B cell (primary cell): ENCODE results near the gene MRPL53. TPM values are rescaled to one million over a fixed set of nuclear protein-coding genes. Genes with fewer than 3 reads are reported as not detected.

Source experiments
- ATAC-seq: fragments of 200-7000 bp; cut with Tn5 transposase; one replicate; pipeline ENCODE4 v1.10.0; 2021; ENCODE audit warnings: low read depth, mild to moderate bottlenecking, moderate number of reproducible peaks, moderate library complexity
- CTCF ChIA-PET: fragments of 350-600 bp; sonication (Branson Sonifier 250); formaldehyde crosslinking; loops from one replicate; lab custom pipeline; 2021; ENCODE audit warnings: antibody characterized with exemption, inconsistent platforms; lab: Charles Lee
- POLR2A ChIA-PET: fragments of 350-600 bp; sonication (Branson Sonifier 250); formaldehyde crosslinking; loops from one replicate; lab custom pipeline; 2021; ENCODE audit warnings: antibody characterized with exemption; lab: Charles Lee
- DNase-seq: peaks from one replicate; pipeline ENCODE4 v3.0.0; 2013
- H2AFZ ChIP-seq: 2 replicates; pipeline ENCODE4 v1.6.1; 2012; ENCODE audit warnings: mild to moderate bottlenecking, low read depth, low read length; ENCODE audit not compliant: insufficient read depth, poor library complexity, severe bottlenecking
- H3K27ac ChIP-seq, 2 donors: 1 replicate in 1 of 2; 2 replicates in 1 of 2; pipeline ENCODE4 v1.5.1; 2012 to 2013; ENCODE audit warnings: low read length in 2 of 2, mild to moderate bottlenecking in 2 of 2, moderate library complexity in 1 of 2
- H3K27me3 ChIP-seq, 4 experiments: fragments of 200-600 bp in 1 of 4; sonication (generic) in 1 of 4; replicated peaks in 1 of 4; 1 replicate in 2 of 4; 2 replicates in 2 of 4; pipeline versions ENCODE4 v1.6.1 to v1.7.0; 2013 to 2016; ENCODE audit warnings: low read length in 3 of 4, mild to moderate bottlenecking in 2 of 4, mixed read lengths in 1 of 4, moderate library complexity in 1 of 4; ENCODE audit not compliant: insufficient read depth in 4 of 4, control insufficient read depth in 3 of 4; ENCODE audit errors: control extremely low read depth in 1 of 4
- H3K36me3 ChIP-seq, 2 experiments: replicated peaks in 1 of 2; 1 replicate in 1 of 2; 2 replicates in 1 of 2; pipeline versions ENCODE4 v1.6.1 to v1.7.1; 2013; ENCODE audit warnings: low read length in 1 of 2; ENCODE audit not compliant: insufficient read depth in 2 of 2, control insufficient read depth in 1 of 2; ENCODE audit errors: control extremely low read depth in 1 of 2, extremely low read depth in 1 of 2
- H3K4me1 ChIP-seq, 2 donors: fragments of 200-600 bp in 1 of 2; sonication (generic) in 1 of 2; 1 replicate in 1 of 2; 2 replicates in 1 of 2; pipeline versions ENCODE4 v1.5.1 to v1.6.1; 2013 to 2017; ENCODE audit warnings: low read length in 2 of 2; ENCODE audit not compliant: control insufficient read depth in 2 of 2, insufficient read depth in 2 of 2
- H3K4me2 ChIP-seq: replicated peaks from 2 replicates; pipeline ENCODE3; 2012; ENCODE audit warnings: mild to moderate bottlenecking, low read depth, low read length; ENCODE audit not compliant: poor library complexity, severe bottlenecking
- H3K4me3 ChIP-seq, 5 experiments: fragments of 200-600 bp in 1 of 5; sonication (generic) in 1 of 5; 1 replicate in 3 of 5; 2 replicates in 2 of 5; pipeline versions ENCODE4 v1.5.1 to v1.7.0; 2011 to 2016; ENCODE audit warnings: low read length in 4 of 5, mild to moderate bottlenecking in 4 of 5, low read depth in 2 of 5, control low read depth in 1 of 5, moderate library complexity in 1 of 5; ENCODE audit not compliant: insufficient read depth in 1 of 5; ENCODE audit errors: control extremely low read depth in 1 of 5, extremely low read depth in 1 of 5
- H3K79me2 ChIP-seq: fragments of 200-600 bp; sonication (generic); one replicate; pipeline ENCODE4 v1.6.0; 2016; ENCODE audit warnings: low read length; ENCODE audit not compliant: control insufficient read depth, insufficient read depth
- H3K9ac ChIP-seq: fragments of 200-600 bp; sonication (generic); 2 replicates; pipeline ENCODE4 v1.6.1; 2017; ENCODE audit warnings: mild to moderate bottlenecking, low read length, moderate library complexity
- H3K9me3 ChIP-seq, 3 donors: one replicate each; pipeline versions ENCODE4 v1.6.1 to v1.7.1; 2013; ENCODE audit warnings: low read length in 2 of 3; ENCODE audit not compliant: control insufficient read depth in 2 of 3, insufficient read depth in 1 of 3; ENCODE audit errors: control extremely low read depth in 1 of 3
- H4K20me1 ChIP-seq: 2 replicates; pipeline ENCODE4 v1.6.0; 2012; ENCODE audit warnings: mild to moderate bottlenecking, low read length; ENCODE audit not compliant: insufficient read depth, control insufficient read depth, poor library complexity, severe bottlenecking
- H3K27ac Mint-ChIP-seq: one replicate; pipeline ENCODE4 v1.8.0; 2021; ENCODE audit warnings: mixed read lengths
- H3K27me3 Mint-ChIP-seq: one replicate; pipeline ENCODE4 v1.8.0; 2021; ENCODE audit warnings: mixed read lengths
- H3K4me1 Mint-ChIP-seq: one replicate; pipeline ENCODE4 v1.8.0; 2021; ENCODE audit warnings: mixed read lengths
- H3K4me3 Mint-ChIP-seq: one replicate; pipeline ENCODE4 v1.8.0; 2021; ENCODE audit warnings: mixed read lengths
- H3K9me3 Mint-ChIP-seq: one replicate; pipeline ENCODE4 v1.8.0; 2022; ENCODE audit warnings: mixed read lengths; ENCODE audit not compliant: insufficient read depth
- CTCF ChIP-seq: fragments of 200-600 bp; IDR thresholded peaks from one replicate; pipeline ENCODE4 v1.8.0; 2022; ENCODE audit warnings: antibody characterized with exemption, mild to moderate bottlenecking
- EZH2 ChIP-seq: IDR thresholded peaks from 2 replicates; pipeline ENCODE4 v1.6.1; 2012; ENCODE audit warnings: borderline replicate concordance, low read depth, mild to moderate bottlenecking, moderate library complexity, low read length; ENCODE audit not compliant: insufficient read depth, poor library complexity, severe bottlenecking
- WGBS: methylation state at CpG from one replicate; pipeline ENCODE4 v1.1.5; 2013; ENCODE audit warnings: missing lambda C conversion rate; ENCODE audit not compliant: insufficient coverage; 5-methylcytosine and 5-hydroxymethylcytosine counted together
- intact Hi-C: fragments of 100-400 bp; cut with micrococcal nuclease; formaldehyde crosslinking; loops from one replicate; pipeline ENCODE4 v1.10.0; 2022
- polyA plus RNA-seq: library from polyadenylated mRNA; depleted of rRNA; stranded (reverse); fragments of >200 nt; gene quantifications from 2 replicates; pipeline ENCODE4 v1.2.3, GENCODE V29; 2012
- total RNA-seq, 2 donors: library from RNA; stranded (reverse); fragments of 120-200 nt in 1 of 2; gene quantifications; 1 replicate in 1 of 2; 2 replicates in 1 of 2; pipeline versions ENCODE4 v1.2.3 to v1.2.4, GENCODE V29; 2013 to 2022

The MRPL53 gene
- total and polyA plus RNA-seq, 2 donors (not counting 1 experiment from before 2014, with no cell fraction given): 59.3 to 70.0 TPM

- peaks cover 43% of the 10 kb centered on the region for H3K4me1 Mint-ChIP-seq
- ChIA-PET POLR2A (interaction anchor here (0.5 to 0.6 kb wide), 2 partner anchors 12 to 281 kb away, joined by 3 to 8 read pairs; no protein-coding TSS in a partner anchor), CTCF (no interaction called here)
- intact Hi-C loops: no loop called here
- peak overlapping the region; percentile 65 for H3K27ac Mint-ChIP-seq
- H3K4me3 Mint-ChIP-seq: no peak overlapping the region
- DNase-seq (peak; percentile 13), ATAC-seq (no peak)
- peaks cover 16% of the 10 kb centered on the region for H4K20me1 ChIP-seq
- TF ChIP-seq EZH2: no peak
- TF ChIP-seq CTCF: no peak
- no peak overlapping the region for H2AFZ ChIP-seq
- H3K4me2 ChIP-seq: no peak overlapping the region
- peaks cover 20 to 29% of the 10 kb centered on the region in 2 donors for H3K4me1 ChIP-seq
- WGBS: 97% methylated on average over 16 of the region's 20 CpGs
- H3K9me3 Mint-ChIP-seq: no peaks in the 10 kb centered on the region
- no peak overlapping the region for H3K27ac ChIP-seq
- H3K79me2 ChIP-seq: peaks cover 44% of the 10 kb centered on the region
- H3K27me3 Mint-ChIP-seq: no peaks in the 10 kb centered on the region
- H3K9me3 ChIP-seq: no peaks in the 10 kb centered on the region
- H3K9ac ChIP-seq: no peak overlapping the region
- H3K27me3 ChIP-seq: no peaks in the 10 kb centered on the region
- H3K36me3 ChIP-seq: peaks cover 0 to 20% of the 10 kb centered on the region in 2 experiments
- H3K4me3 ChIP-seq: no peak overlapping the region
Measured at GRCh38 chr2:74462054-74462785, 10.3 kb downstream of the MRPL53 start.
